HG02973 (cell line): ENCODE results near the gene LGALS13.

Source experiments
- ATAC-seq: cut with Tn5 transposase; IDR thresholded peaks from one replicate; pipeline ENCODE4 v1.9.1; 2021; ENCODE audit warnings: moderate library complexity; ENCODE audit not compliant: unreplicated experiment

Gene LGALS13, protein sequence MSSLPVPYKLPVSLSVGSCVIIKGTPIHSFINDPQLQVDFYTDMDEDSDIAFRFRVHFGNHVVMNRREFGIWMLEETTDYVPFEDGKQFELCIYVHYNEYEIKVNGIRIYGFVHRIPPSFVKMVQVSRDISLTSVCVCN

DNA sequence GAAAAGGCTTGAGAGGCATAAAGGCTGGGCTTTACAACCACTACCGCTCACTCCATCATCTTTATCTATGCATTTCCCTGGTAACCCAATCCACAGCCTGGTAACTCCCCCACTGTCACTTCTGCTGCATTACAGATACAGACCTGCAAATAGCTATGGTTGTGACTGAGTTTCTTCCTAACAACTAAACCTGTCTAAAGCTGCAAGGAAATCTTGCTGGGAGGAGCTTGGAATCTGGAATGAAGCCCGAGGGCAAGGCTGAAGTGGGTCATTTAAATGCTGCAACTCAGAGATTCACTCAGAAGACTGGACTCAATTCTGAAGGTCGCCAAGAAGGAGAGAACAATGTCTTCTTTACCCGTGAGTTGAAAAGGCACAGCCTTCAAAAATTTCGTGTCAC, at the start of gene LGALS13:
Gene LGALS13 (plus strand): TSS at position 301 of the 400 bp plus-strand sequence. CDS start 45 bp downstream, at position 346.
- ATAC-seq: no peak

- ATAC-seq: no peak
These were observed 49.2 kb upstream of the LGALS13 start for GRCh38 chr19:39553082-39553652.

DNA sequence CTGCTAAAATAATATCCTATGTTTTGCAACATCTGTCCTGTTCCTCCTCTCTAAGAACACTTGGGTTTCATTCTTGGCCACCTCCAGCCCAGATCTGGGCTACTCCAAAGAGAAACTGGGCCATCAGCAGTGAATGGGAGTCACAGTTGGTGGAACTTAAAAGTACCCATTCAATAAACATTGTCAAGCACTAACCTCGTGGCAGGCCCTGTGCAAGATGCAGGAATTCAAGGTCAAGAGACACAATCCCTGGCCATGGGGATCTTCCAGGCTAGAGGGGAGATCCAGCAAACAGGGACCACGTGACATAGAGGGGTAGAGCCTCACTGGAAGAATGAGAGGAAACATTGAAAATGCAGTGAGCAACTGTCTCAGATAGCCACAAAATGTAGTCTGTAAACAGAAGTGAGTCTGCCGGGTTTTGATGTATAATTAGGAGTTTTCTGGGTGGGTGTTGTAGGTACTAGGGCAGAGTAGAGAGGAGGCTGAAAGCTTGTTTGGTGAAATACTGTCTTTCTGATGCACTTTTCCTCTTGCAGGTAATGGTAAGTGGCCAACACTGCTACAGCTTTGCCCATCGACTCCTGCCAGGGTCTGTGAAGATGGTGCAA, 47.5 kb upstream of the LGALS13 start:
- no peak for ATAC-seq

DNA sequence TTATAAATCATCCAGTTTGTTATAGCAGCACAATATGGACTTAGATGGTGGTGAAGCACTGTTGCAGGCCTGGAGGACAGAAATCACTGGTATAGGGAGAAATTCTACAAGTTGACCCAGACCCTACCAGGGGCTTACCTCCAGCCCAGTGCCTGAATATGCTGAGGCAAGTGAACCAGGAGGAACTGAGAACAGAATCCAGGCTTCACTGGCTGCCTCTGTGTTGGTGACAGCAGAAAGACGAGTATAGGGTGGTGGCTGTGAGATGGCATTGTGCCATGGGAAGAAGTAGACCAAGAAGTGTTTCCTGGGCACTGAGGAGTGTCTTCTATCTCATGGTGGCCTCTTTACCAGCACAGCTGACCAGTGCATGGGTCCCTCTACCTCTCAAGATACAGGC, 46.4 kb upstream of the LGALS13 start:
- no peak for ATAC-seq

DNA sequence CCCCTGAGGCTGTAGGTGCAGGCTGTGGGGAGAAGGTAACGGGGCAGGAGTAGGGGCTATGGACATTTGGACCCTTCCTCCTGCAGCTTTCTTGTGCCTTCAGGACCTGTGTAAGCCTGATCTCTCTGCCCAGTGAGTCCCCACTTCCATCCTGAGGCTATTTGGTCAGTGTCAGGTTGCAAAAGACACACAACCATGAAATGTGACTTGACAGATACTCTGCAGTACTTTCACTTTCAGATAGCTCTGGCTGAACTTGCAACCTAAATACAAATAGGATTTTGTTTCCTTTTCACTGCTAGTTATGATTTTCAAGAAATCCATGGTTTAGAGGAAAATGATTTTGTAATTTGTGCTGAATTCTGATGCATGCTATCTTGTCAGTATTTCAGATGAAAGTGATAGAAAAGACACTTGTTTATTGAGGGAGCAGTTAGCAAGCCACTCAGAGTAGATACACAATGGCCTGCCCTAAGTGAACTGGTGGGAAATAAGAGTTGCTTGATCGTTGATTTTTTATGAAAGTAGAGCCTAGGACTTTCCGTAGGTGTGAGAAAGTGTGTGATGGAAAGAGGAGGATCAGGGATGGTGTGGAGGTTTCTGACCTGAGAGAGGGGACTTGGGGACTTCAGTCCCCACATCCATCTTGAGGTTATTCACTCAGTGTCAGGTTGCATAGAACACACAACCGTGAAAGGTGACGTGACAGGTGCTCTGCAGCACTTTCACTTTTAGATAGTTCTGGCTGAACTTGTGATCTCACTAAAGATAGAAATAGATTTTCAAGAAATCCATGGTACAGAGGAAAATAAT, 44.3 kb upstream of the LGALS13 start:
- ATAC-seq: no peak

- ATAC-seq: no peak
These were observed 43.7 kb upstream of the LGALS13 start for GRCh38 chr19:39558624-39559117.

DNA sequence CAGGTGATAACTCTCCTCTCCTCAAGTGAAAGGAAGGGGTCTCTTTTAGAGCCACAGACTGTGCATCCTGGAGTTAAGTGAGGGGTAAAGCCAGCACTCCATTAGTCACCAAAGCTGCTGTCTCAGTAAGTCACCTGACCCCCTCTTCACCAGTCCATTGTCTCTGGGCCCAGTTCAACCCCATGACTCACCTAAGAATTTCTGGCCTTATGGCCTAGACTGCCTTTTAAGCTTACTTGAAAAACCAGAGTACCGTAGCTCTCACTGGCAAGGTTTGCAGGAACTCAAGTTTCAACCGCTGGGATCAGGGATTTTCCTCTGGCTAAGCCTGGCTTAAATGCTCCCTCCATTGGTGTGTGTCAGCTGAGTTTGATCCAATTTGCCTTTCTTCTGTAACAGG, 38.9 kb upstream of the LGALS13 start:
- no peak for ATAC-seq

DNA sequence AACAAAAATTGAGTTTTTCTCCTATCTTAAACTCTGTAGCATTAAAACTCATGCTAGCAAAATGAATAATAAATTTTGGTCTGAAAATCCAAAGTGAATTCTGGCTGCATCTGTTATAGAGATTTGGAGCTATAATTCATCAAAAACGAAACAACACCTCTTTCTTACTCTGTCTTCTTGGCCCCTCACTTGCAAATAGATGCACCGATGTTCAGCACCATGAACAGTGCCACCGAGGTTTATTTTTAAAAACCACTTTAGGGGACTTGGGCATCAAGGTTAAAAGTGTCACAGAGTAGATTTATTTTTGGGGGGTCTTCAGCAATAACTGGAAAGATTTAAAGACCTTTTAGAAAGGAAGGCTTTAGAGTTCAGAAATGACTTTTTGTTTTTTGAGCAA, 36.3 kb upstream of the LGALS13 start:
- no peak for ATAC-seq

DNA sequence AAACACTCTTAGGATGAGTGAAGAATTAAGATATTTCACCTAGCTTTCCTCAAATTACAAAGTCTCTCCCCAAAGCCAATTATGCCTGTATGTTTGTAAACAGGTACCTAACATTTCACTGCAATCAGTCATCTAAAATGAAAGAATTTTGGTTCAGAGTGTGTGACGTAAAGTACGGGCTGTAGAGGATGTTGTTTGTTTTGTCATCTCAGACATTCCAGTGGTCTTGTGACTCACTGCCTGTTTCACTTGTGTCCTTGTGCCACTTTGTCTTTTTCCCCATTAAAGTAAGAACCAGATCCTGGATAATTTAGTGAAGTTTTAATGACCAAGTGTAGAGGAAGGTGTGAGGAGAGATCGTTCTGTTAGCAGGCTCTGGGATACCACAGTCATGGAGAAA, 33.7 kb upstream of the LGALS13 start:
- ATAC-seq: no peak

DNA sequence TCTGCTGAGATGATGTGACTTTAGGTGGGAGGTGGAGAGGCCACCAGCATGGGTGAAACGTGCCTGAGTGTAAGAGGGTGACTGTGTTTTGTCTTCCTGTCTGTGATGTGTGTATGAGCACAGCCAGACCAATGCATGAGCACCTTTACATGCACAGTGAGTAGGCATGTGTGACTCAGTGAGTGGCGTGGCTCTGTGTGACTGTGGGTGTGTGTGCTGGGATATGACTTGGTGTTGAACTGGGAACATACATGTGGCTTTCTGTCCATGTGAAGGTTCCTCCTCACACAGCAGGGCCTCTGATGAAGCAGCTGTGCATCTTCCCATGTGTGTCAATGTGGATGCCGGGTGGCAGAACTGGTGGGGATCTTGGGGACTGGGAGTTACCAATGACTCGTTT, 19.9 kb upstream of the LGALS13 start:
- no peak for ATAC-seq

- ATAC-seq: no peak
These were observed 19.3 kb upstream of the LGALS13 start for GRCh38 chr19:39582891-39583625.

GRCh38 chr19:39587496-39587895, 14.8 kb upstream of the LGALS13 start:
- ATAC-seq: no peak

DNA sequence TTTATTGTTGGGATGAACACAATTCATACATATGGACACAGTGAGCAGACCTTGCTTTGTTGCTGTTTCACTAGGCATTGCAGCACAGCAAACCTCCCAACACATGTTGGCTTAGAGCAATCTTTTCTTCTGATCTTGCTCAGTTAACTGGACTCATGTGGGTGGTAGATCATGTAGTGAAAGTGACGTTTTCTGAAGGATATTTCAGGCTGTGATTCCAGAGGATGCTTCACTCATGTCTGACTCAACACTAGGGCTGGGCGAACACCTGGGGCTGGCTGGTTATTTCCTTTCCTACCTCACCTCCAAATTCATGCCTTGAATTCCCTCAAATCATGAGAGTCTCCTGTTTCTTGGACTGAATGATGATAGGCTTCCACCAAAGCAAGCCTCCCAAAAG, 14.3 kb upstream of the LGALS13 start:
- ATAC-seq: no peak

DNA sequence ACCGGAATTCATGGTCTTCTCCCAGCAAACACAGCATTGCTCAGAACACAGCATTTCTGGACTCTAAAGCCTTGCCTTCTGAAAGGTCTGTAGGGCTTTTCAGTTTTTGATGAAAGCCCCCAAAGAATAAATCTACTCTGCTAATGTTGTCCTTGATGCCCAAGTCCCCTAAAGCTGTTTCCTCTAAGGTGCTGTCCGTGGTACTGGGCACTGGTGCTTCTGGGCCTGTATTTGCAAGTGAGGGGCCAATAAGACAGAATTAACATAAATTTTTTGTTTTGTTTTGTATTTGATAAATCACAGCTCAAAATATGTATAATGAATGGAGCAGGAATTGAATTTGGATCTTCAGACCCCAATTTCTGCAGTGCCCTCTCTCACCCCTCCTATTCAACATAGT, 12.1 kb upstream of the LGALS13 start:
- no peak for ATAC-seq

DNA sequence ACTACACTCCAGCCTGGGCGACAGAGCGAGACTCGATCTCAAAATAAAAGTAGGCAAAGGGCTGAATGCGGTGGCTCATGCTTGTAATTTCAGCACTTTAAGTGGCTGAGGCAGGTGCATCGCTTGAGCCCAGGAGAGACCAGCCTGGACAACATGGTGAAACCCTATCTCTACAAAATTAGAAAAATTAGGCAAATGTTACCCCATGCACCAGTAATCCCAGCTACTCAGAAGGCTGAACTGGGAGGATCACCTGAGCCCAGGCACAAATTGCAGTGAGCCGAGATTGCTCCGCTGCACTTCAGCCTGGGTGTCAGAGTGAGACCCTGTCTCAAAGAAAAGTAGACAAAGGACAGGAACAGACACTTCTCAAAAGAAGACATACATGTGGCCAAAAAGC, 9.9 kb upstream of the LGALS13 start:
- no peak for ATAC-seq

GRCh38 chr19:39595950-39596349, 6.4 kb upstream of the LGALS13 start:
- ATAC-seq: no peak

- no peak for ATAC-seq
These were observed 5.4 kb upstream of the LGALS13 start for GRCh38 chr19:39596911-39597310.

DNA sequence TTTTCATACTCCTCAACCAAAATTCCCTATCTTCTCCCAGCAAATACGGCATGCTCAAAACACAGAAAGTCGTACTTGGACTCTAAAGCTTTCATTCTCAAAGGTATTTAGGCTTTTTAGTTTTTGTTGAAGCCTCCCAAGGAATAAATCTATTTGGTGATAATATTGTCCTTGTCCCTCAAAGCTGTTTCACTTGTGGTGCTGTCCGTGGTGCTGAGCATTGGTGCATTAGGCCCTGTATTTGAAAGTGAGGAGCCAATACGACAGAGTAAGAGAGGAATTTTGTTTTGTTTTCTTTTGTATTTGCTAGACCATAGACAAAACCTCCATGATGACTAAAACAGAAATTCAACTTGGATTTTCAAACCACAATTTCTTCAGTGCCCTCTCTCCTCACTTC, 3.2 kb upstream of the LGALS13 start:
- no peak for ATAC-seq

DNA sequence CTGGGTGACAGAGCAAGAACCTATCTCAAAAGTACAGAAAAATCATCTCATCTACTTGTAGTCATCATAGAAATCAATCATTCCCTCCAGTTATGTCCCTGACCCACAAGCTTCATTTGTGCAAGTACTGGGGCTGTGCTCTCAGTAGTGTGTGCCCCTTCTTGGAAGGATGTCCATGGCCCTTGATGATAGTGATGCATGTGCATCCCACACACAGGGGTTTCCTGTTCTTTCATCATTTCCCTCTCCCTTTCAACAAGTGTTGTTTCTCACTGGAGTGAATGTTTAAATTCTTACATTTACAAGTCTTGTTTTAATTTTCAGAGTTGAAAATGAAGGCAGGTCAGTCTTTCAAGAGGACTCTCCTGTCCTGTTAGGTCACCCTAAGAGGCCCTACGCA, 1.5 kb downstream of the LGALS13 start:
- ATAC-seq: no peak

DNA sequence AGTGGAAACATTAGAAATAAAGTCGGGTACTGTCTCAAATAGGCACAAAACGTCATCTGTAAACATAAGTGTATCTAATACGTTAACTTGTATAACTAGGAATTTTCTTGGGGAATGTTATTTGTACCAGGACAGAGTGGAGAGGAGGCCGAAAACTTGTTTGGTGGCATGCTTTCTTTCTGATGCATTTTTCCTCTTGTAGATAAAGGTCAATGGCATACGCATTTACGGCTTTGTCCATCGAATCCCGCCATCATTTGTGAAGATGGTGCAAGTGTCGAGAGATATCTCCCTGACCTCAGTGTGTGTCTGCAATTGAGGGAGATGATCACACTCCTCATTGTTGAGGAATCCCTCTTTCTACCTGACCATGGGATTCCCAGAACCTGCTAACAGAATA, 4.7 kb downstream of the LGALS13 start:
- ATAC-seq: no peak

GRCh38 chr19:39607561-39607960, 5.2 kb downstream of the LGALS13 start:
- no peak for ATAC-seq
